Measurements from ENCODE around the gene NR3C1.
"Not testable (repeated sequence)": the region's sequence is repeated elsewhere in the genome, so short reads cannot be mapped to it uniquely, and the experiment has no call there.

NR3C1 gene

GRCh38 chr5:143329843-143330242 is 73.6 kb downstream of the NR3C1 start:
- DNase-seq, result no peak

- DNase-seq, result no peak
Measured at GRCh38 chr5:143328589-143329220, 74.8 kb downstream of the NR3C1 start.

GRCh38 chr5:143325086-143325485 is 78.4 kb downstream of the NR3C1 start:
- DNase-seq, result not testable (repeated sequence)

- not testable (repeated sequence) for DNase-seq
Measured at GRCh38 chr5:143322931-143323630, 80.4 kb downstream of the NR3C1 start.

GRCh38 chr5:143322176-143322575 is 81.3 kb downstream of the NR3C1 start:
- DNase-seq, result no peak

- DNase-seq, result no peak
Measured at GRCh38 chr5:143319437-143320227, 83.9 kb downstream of the NR3C1 start.

GRCh38 chr5:143318833-143319232 is 84.7 kb downstream of the NR3C1 start:
- DNase-seq, result no peak

GRCh38 chr5:143318270-143318669 is 85.2 kb downstream of the NR3C1 start:
- no peak for DNase-seq

- peak; percentile 37 for DNase-seq
Measured at GRCh38 chr5:143316844-143317631, 86.4 kb downstream of the NR3C1 start.

GRCh38 chr5:143316337-143316736 is 87.1 kb downstream of the NR3C1 start:
- DNase-seq, result no peak

- DNase-seq, result no peak
Measured at GRCh38 chr5:143315929-143316328, 87.6 kb downstream of the NR3C1 start.

- DNase-seq, result no peak
Measured at GRCh38 chr5:143315214-143315613, 88.3 kb downstream of the NR3C1 start.

- DNase-seq, result no peak
Measured at GRCh38 chr5:143314659-143315058, 88.8 kb downstream of the NR3C1 start.

GRCh38 chr5:143314099-143314498 is 89.4 kb downstream of the NR3C1 start:
- no peak for DNase-seq

- no peak for DNase-seq
Measured at GRCh38 chr5:143313298-143313852, 90.1 kb downstream of the NR3C1 start.

GRCh38 chr5:143312822-143313221 is 90.7 kb downstream of the NR3C1 start:
- DNase-seq, result no peak

- no peak for DNase-seq
Measured at GRCh38 chr5:143311955-143312354, 91.5 kb downstream of the NR3C1 start.

GRCh38 chr5:143311428-143311827 is 92.1 kb downstream of the NR3C1 start:
- DNase-seq, result no peak

GRCh38 chr5:143309661-143310431 is 93.6 kb downstream of the NR3C1 start:
- no peak for DNase-seq

GRCh38 chr5:143308731-143309130 is 94.8 kb downstream of the NR3C1 start:
- no peak for DNase-seq

- no peak for DNase-seq
Measured at GRCh38 chr5:143306040-143306439, 97.4 kb downstream of the NR3C1 start.
